HL-60 (cell line): ENCODE measurements around the gene SLC22A12.

Source experiments
- DNase-seq, 2 experiments: peaks; one replicate each; pipeline ENCODE4 v3.0.0-alpha.2; 2010 to 2020; ENCODE audit warnings: low read depth in 1 of 2, low spot score in 1 of 2
- H3K27ac ChIP-seq: fragments of 250-450 bp; sonication (Bioruptor Pico); replicated peaks from 2 replicates; pipeline ENCODE4 v1.5.1; 2020; ENCODE audit warnings: mild to moderate bottlenecking, moderate library complexity
- H3K27me3 ChIP-seq: fragments of 250-450 bp; sonication (Bioruptor Pico); 2 replicates; pipeline ENCODE4 v1.5.1; 2021; ENCODE audit warnings: mild to moderate bottlenecking, moderate library complexity; ENCODE audit not compliant: insufficient read depth, poor library complexity, severe bottlenecking
- H3K4me3 ChIP-seq: replicated peaks from 2 replicates; pipeline ENCODE4 v1.5.1; 2011; ENCODE audit warnings: mild to moderate bottlenecking, control low read depth, low read length; ENCODE audit not compliant: insufficient read depth
- GABPA ChIP-seq: IDR thresholded peaks from 2 replicates; pipeline ENCODE4 v1.6.1; 2012; ENCODE audit warnings: low read depth
- POLR2AphosphoS5 ChIP-seq: IDR thresholded peaks from 2 replicates; pipeline ENCODE4 v1.6.1; 2012; ENCODE audit warnings: low read depth
- SPI1 ChIP-seq: IDR thresholded peaks from 2 replicates; pipeline ENCODE4 v1.6.1; 2012; ENCODE audit warnings: low read depth, mild to moderate bottlenecking, borderline replicate concordance
- TF ChIP-seq, protein P1 (sequence below): IDR thresholded peaks from 2 replicates; pipeline ENCODE4 v1.6.1; 2012; ENCODE audit warnings: low read depth; ENCODE audit not compliant: insufficient replicate concordance
- TF ChIP-seq, protein P2 (sequence below): IDR thresholded peaks from one replicate; pipeline ENCODE4 v1.5.1; 2011; ENCODE audit warnings: low read length, control low read depth, inconsistent platforms; ENCODE audit not compliant: insufficient read depth

The SLC22A12 gene

DNA sequence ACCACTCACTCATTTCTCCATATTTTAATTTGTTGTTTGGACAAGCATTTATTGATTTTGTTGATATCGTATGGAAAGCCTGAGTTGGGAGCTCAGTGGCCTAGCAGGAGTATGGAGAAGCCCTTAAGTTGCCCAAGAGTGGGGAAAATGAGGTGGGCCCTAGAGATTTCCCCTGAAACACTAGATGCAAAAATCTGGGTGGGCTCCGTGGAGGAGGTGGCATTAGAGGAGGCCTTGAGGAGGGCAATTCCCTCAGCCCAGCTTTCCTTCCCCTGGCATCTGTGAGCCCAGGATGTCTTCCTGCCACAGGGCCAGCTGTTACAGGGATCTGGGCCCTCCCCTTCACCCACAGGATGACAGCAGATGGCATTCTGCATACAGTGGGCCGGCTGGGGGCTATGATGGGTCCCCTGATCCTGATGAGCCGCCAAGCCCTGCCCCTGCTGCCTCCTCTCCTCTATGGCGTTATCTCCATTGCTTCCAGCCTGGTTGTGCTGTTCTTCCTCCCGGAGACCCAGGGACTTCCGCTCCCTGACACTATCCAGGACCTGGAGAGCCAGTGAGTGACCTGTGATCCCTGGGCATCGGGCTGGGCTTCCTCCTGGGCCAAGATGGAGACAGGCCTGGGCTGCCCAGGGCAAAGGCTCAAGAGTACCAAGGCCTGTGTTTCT is 21.6 kb upstream of the SLC22A12 start:
- H3K27me3 ChIP-seq, result no peaks in the 10 kb centered on the region
- TF ChIP-seq, protein P1, sequence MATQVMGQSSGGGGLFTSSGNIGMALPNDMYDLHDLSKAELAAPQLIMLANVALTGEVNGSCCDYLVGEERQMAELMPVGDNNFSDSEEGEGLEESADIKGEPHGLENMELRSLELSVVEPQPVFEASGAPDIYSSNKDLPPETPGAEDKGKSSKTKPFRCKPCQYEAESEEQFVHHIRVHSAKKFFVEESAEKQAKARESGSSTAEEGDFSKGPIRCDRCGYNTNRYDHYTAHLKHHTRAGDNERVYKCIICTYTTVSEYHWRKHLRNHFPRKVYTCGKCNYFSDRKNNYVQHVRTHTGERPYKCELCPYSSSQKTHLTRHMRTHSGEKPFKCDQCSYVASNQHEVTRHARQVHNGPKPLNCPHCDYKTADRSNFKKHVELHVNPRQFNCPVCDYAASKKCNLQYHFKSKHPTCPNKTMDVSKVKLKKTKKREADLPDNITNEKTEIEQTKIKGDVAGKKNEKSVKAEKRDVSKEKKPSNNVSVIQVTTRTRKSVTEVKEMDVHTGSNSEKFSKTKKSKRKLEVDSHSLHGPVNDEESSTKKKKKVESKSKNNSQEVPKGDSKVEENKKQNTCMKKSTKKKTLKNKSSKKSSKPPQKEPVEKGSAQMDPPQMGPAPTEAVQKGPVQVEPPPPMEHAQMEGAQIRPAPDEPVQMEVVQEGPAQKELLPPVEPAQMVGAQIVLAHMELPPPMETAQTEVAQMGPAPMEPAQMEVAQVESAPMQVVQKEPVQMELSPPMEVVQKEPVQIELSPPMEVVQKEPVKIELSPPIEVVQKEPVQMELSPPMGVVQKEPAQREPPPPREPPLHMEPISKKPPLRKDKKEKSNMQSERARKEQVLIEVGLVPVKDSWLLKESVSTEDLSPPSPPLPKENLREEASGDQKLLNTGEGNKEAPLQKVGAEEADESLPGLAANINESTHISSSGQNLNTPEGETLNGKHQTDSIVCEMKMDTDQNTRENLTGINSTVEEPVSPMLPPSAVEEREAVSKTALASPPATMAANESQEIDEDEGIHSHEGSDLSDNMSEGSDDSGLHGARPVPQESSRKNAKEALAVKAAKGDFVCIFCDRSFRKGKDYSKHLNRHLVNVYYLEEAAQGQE, result no peak
- TF ChIP-seq, protein P2, sequence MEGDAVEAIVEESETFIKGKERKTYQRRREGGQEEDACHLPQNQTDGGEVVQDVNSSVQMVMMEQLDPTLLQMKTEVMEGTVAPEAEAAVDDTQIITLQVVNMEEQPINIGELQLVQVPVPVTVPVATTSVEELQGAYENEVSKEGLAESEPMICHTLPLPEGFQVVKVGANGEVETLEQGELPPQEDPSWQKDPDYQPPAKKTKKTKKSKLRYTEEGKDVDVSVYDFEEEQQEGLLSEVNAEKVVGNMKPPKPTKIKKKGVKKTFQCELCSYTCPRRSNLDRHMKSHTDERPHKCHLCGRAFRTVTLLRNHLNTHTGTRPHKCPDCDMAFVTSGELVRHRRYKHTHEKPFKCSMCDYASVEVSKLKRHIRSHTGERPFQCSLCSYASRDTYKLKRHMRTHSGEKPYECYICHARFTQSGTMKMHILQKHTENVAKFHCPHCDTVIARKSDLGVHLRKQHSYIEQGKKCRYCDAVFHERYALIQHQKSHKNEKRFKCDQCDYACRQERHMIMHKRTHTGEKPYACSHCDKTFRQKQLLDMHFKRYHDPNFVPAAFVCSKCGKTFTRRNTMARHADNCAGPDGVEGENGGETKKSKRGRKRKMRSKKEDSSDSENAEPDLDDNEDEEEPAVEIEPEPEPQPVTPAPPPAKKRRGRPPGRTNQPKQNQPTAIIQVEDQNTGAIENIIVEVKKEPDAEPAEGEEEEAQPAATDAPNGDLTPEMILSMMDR, result no peak
- no peak for TF ChIP-seq POLR2AphosphoS5
- TF ChIP-seq SPI1, result no peak
- no peak for TF ChIP-seq GABPA
- H3K4me3 ChIP-seq, result no peak overlapping the region
- H3K27ac ChIP-seq, result no peak overlapping the region
- no peak for DNase-seq

DNA sequence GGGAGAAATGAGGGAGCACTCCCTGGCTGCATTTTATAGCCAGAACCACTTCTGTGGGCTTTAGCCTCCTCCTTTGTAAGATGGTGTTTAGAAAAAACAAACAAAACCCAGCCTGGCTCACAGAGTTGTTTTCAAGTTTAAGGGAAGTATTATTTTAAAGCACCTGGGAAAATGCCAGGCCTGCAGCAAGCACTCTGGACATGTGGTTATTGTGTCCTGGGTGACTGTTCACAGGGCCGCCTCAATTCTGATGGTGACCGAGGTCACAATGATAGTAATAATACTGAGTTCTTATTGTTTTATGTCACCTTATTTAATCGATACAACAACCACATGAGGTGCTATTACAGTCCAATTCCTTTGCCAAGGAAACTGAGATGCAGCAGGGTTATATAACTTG is 20.7 kb upstream of the SLC22A12 start:
- Histone ChIP-seq H3K4me3 (no peak overlapping the region), H3K27ac (no peak overlapping the region), H3K27me3 (no peaks in the 10 kb centered on the region)
- TF ChIP-seq SPI1 (no peak), GABPA (no peak), POLR2AphosphoS5 (no peak)
- TF ChIP-seq, protein P1, result no peak
- TF ChIP-seq, protein P2, result no peak
- no peak for DNase-seq

DNA sequence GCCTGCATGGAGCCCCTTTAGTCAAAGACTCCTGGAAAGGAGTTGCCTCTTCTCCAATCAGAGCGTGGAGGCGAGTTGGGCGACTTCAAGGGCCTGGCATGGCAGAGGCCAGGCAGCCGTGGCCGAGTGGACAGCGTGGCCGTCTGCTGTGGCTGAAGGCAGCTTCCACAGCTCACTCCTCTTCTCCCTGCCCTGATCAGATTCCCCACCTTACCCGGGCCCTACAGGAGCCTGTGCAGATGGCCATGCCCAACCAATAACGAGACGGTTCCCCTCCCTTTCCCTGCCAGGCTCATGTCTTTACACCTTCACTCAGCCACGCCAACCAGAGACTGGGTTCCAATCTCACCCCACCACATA is 20.0 kb upstream of the SLC22A12 start:
- Histone ChIP-seq H3K27me3 (no peaks in the 10 kb centered on the region), H3K27ac (no peak overlapping the region), H3K4me3 (no peak overlapping the region)
- TF ChIP-seq GABPA (no peak), POLR2AphosphoS5 (no peak), SPI1 (no peak)
- TF ChIP-seq, protein P1, result no peak
- TF ChIP-seq, protein P2, result no peak
- no peak for DNase-seq
